GM19438 (cell line): Measurements from ENCODE around the gene TMEM190.
"Not testable (repeated sequence)": the region's sequence is repeated elsewhere in the genome, so short reads cannot be mapped to it uniquely, and the experiment has no call there.

ENCODE experiments used
- ATAC-seq: cut with Tn5 transposase; IDR thresholded peaks from one replicate; pipeline ENCODE4 v1.9.1; 2021; ENCODE audit warnings: low read depth; ENCODE audit not compliant: unreplicated experiment

TMEM190 gene

GRCh38 chr19:55418185-55418584, 41.6 kb downstream of the TMEM190 start:
- ATAC-seq, result no peak

DNA sequence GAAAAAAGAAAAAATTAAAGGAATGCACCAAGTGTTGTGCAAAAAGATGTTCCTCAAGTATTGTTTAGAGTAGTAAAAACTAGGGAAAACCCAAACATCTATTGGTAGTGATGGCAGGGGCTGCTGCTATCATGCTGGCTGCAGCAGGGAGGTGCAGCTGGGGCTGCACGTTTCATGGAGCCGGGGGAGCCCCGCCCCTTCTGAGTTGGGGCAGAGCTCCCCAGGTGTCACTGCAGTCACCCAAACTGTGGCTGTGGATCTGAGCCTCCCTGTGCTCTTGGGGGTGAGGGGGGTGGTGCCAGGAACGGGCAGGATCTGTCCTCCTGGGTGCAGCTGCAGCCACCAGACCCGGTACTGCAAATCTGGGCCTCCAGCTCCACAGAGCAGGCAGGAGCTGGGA, 42.5 kb downstream of the TMEM190 start:
- no peak for ATAC-seq

DNA sequence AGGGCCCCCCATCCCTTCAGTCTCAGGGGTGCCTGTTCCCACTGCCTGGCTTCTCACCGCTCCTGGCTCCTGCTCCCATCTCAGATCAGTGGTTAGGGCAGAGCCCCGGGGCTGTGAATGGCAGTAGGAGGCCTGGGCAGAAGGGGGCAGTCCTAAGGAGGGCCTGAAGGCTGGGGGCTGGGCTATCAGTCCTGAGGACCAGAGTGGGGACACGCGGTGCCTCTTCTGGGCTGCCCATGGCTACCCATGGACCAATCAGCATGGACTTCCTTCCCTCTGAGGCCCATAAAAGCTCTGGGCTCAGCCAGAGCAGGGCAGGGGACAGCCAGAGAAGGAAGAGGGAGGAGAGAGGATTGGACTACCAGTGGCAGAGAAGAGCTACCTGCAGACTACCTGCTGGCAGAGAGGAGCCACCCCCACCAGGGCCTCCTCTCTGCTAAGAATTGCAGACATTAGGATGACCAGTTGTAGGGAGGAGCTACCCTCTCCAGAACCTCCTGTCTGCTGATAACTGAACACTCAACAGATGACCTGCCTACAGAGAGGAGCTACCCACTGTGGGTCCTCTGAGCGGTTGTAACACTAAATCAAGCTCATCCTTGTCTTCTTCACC, 43.1 kb downstream of the TMEM190 start:
- no peak for ATAC-seq

GRCh38 chr19:55421281-55421680, 44.7 kb downstream of the TMEM190 start:
- ATAC-seq, result not testable (repeated sequence)

DNA sequence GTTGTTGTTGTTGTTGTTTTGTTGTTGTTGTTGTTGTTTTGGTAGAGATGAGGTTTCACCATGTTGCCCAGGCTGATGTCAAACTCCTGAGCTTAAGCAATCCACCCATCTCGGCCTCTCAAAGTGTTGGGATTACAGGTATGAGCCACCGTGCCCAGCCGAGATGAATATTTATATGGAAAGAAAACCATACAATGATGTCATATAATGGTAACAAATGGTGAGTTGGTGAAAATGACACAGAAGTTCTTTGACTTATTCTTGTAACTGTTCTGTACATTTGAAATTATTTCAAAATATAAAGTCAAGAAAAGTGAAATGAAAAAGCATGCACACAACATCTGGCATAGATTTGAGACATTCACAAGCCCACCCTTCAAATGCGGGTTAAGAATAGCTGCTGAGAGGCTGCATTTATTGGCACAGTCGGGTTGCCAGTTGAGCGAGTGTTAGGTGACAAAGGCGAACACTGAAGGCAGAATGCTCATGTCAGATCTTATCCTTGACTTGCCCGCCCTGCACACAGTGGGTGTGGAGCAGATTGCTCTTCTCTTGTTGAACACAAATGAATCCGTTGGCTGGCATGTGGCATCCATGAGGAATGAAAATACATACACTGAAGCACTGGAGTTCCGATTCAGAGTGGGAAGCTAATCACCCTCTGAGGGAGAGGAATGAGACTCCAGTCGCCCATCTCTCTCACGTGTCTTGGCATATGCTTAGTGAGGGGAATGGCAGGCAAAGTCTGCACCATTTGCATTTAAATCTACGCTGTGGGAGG, 46.8 kb downstream of the TMEM190 start:
- ATAC-seq, result no peak

DNA sequence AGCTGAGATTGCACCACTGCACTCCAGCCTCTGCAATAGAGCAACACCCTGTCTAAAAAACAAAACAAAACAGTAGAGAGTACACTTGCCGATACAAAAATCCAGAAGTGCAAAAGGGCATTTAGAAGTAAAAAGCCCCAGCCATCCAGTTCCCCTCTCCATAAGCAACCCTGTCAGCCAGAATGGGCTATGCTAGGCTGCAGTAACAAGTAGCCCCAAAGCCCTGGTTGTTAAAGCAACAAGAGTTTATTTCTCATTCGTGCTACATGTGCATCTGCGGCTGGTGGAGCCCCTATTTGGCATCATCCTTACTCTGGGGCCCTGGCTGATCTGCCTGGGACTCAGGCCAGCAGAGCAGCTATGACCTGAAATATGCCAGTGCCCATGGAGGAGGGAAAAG, 47.9 kb downstream of the TMEM190 start:
- no peak for ATAC-seq

GRCh38 chr19:55426042-55426441, 49.4 kb downstream of the TMEM190 start:
- no peak for ATAC-seq
